HL-60 (cell line): Measurements from ENCODE around the gene ZC3H12D.
"Not testable (repeated sequence)": the region's sequence is repeated elsewhere in the genome, so short reads cannot be mapped to it uniquely, and the experiment has no call there.

Experiments
- CTCF ChIP-seq: IDR thresholded peaks from one replicate; pipeline ENCODE4 v1.5.1; 2011; ENCODE audit warnings: low read length, control low read depth, inconsistent platforms; ENCODE audit not compliant: insufficient read depth
- REST ChIP-seq: IDR thresholded peaks from 2 replicates; pipeline ENCODE4 v1.6.1; 2012; ENCODE audit warnings: low read depth; ENCODE audit not compliant: insufficient replicate concordance
- SPI1 ChIP-seq: IDR thresholded peaks from 2 replicates; pipeline ENCODE4 v1.6.1; 2012; ENCODE audit warnings: low read depth, mild to moderate bottlenecking, borderline replicate concordance

- not testable (repeated sequence) for TF ChIP-seq CTCF, REST, SPI1
Measured at GRCh38 chr6:149460249-149460648, 24.6 kb downstream of the ZC3H12D start.
